Liver (tissue), 9 donors: ENCODE measurements around the gene HOXA3. TPM values are rescaled to one million over a fixed set of nuclear protein-coding genes. Genes with fewer than 3 reads are reported as not detected.

Experiments used
- DNase-seq: peaks from one replicate; pipeline ENCODE4 v3.0.0-alpha.2; 2017; ENCODE audit warnings: low spot score
- H3K27ac ChIP-seq, 2 donors: one replicate each; pipeline ENCODE4 v1.7.0; 2013; ENCODE audit warnings: inconsistent platforms in 2 of 2, low read length in 2 of 2, control low read depth in 1 of 2, low read depth in 1 of 2, mild to moderate bottlenecking in 1 of 2
- H3K27me3 ChIP-seq, 4 donors: one replicate each; pipeline versions ENCODE4 v1.6.1 to v1.7.0; 2013; ENCODE audit warnings: low read length in 3 of 4, inconsistent platforms in 1 of 4, mild to moderate bottlenecking in 1 of 4, moderate library complexity in 1 of 4; ENCODE audit not compliant: control insufficient read depth in 4 of 4, insufficient read depth in 4 of 4
- H3K36me3 ChIP-seq, 4 donors: one replicate each; pipeline versions ENCODE4 v1.6.1 to v1.7.0; 2013; ENCODE audit warnings: low read length in 3 of 4, mild to moderate bottlenecking in 3 of 4, low read depth in 1 of 4, moderate library complexity in 1 of 4; ENCODE audit not compliant: control insufficient read depth in 4 of 4, insufficient read depth in 3 of 4
- H3K4me1 ChIP-seq, 4 donors: one replicate each; pipeline versions ENCODE4 v1.6.1 to v1.7.0; 2013; ENCODE audit warnings: low read length in 3 of 4, mild to moderate bottlenecking in 3 of 4, moderate library complexity in 1 of 4; ENCODE audit not compliant: control insufficient read depth in 4 of 4, insufficient read depth in 4 of 4
- H3K4me3 ChIP-seq, 3 donors: one replicate each; pipeline versions ENCODE4 v1.6.1 to v1.7.0; 2013; ENCODE audit warnings: low read length in 3 of 3, control low read depth in 1 of 3, low read depth in 1 of 3, mild to moderate bottlenecking in 1 of 3
- H3K9ac ChIP-seq, 2 donors: one replicate each; pipeline ENCODE4 v1.7.0; 2013; ENCODE audit warnings: low read length in 2 of 2, mild to moderate bottlenecking in 2 of 2, moderate library complexity in 2 of 2, control low read depth in 1 of 2, low read depth in 1 of 2
- H3K9me3 ChIP-seq, 4 donors: one replicate each; pipeline versions ENCODE4 v1.6.1 to v1.7.0; 2013; ENCODE audit warnings: low read length in 3 of 4; ENCODE audit not compliant: control insufficient read depth in 4 of 4
- EGR1 ChIP-seq, 2 donors: IDR thresholded peaks; 2 replicates each; pipeline ENCODE4 v1.6.1; 2016 to 2018; ENCODE audit warnings: antibody characterized with exemption in 2 of 2, low read depth in 2 of 2
- FOXA1 ChIP-seq: IDR thresholded peaks from 2 replicates; pipeline ENCODE4 v1.6.1; 2016; ENCODE audit warnings: antibody characterized with exemption
- FOXA2 ChIP-seq: IDR thresholded peaks from 2 replicates; pipeline ENCODE4 v1.6.1; 2016; ENCODE audit warnings: antibody characterized with exemption
- GABPA ChIP-seq, 2 donors: IDR thresholded peaks in 1 of 2; conservative IDR thresholded peaks in 1 of 2; 2 replicates each; pipeline ENCODE4 v1.6.1; 2016; ENCODE audit warnings: antibody characterized with exemption in 2 of 2, mild to moderate bottlenecking in 1 of 2, moderate library complexity in 1 of 2
- HNF4A ChIP-seq, 2 donors: conservative IDR thresholded peaks; 2 replicates each; pipeline ENCODE4 v1.6.1; 2016; ENCODE audit warnings: antibody characterized with exemption in 2 of 2, mild to moderate bottlenecking in 2 of 2
- HNF4G ChIP-seq: IDR thresholded peaks from 2 replicates; pipeline ENCODE4 v1.6.1; 2016; ENCODE audit warnings: antibody characterized with exemption
- JUND ChIP-seq, 2 donors: IDR thresholded peaks; 2 replicates each; pipeline ENCODE4 v1.6.1; 2016; ENCODE audit warnings: antibody characterized with exemption in 2 of 2
- NR2F2 ChIP-seq: IDR thresholded peaks from 2 replicates; pipeline ENCODE4 v1.6.1; 2016; ENCODE audit warnings: antibody characterized with exemption
- RAD21 ChIP-seq, 2 donors: IDR thresholded peaks; 2 replicates each; pipeline ENCODE4 v1.6.1; 2016; ENCODE audit warnings: antibody characterized with exemption in 2 of 2, mild to moderate bottlenecking in 2 of 2
- RXRA ChIP-seq, 2 donors: IDR thresholded peaks; 2 replicates each; pipeline ENCODE4 v1.6.1; 2017 to 2018; ENCODE audit warnings: antibody characterized with exemption in 2 of 2, mild to moderate bottlenecking in 1 of 2
- SP1 ChIP-seq: IDR thresholded peaks from 2 replicates; pipeline ENCODE4 v1.6.1; 2018; ENCODE audit warnings: antibody characterized with exemption, mild to moderate bottlenecking
- TAF1 ChIP-seq: conservative IDR thresholded peaks from 2 replicates; pipeline ENCODE4 v1.6.1; 2016; ENCODE audit warnings: antibody characterized with exemption, mild to moderate bottlenecking
- YY1 ChIP-seq: IDR thresholded peaks from 2 replicates; pipeline ENCODE4 v1.6.1; 2016; ENCODE audit warnings: antibody characterized with exemption, mild to moderate bottlenecking
- WGBS: extraction: QIAGEN DNeasy Blood & Tissue Kit; methylation state at CpG from one replicate; pipeline ENCODE4 v1.1.7; 2013; 5-methylcytosine and 5-hydroxymethylcytosine counted together
- polyA plus RNA-seq, 2 donors: library from polyadenylated mRNA; stranded (reverse) in 1 of 2; unstranded in 1 of 2; fragments of 200-250 nt in 1 of 2; fragments of >200 nt in 1 of 2; fragmentation: Nextera tagmentation in 1 of 2; extraction: Ambion mirVana in 1 of 2; gene quantifications; one replicate each; pipeline versions ENCODE4 v1.2.1 to v1.2.3, GENCODE V29; 2013 to 2015
- total RNA-seq, 2 donors: library from RNA; depleted of rRNA; stranded (reverse); fragments of >200 nt; gene quantifications; one replicate each; pipeline ENCODE4 v1.2.3, GENCODE V29; 2014
- TF ChIP-seq, protein P1 (sequence below): IDR thresholded peaks from 2 replicates; pipeline ENCODE4 v1.6.1; 2016; ENCODE audit warnings: antibody characterized with exemption, mild to moderate bottlenecking
- TF ChIP-seq, protein P2 (sequence below): IDR thresholded peaks from 2 replicates; pipeline ENCODE4 v1.6.1; 2016; ENCODE audit warnings: antibody characterized with exemption
- TF ChIP-seq, protein P3 (sequence below): fragments of 150-350 bp; IDR thresholded peaks from 2 replicates; pipeline ENCODE4 v1.5.1; 2017; ENCODE audit warnings: improper control_type of control experiment, low read depth, low read length; ENCODE audit not compliant: missing input control
- TF ChIP-seq, protein P4 (sequence below): IDR thresholded peaks from 2 replicates; pipeline ENCODE4 v1.6.1; 2016; ENCODE audit warnings: antibody characterized with exemption
- TF ChIP-seq, protein P5 (sequence below): IDR thresholded peaks from 2 replicates; pipeline ENCODE4 v1.6.1; 2016; ENCODE audit warnings: antibody characterized with exemption
- donor health status: healthy.
- donor health status: healthy.
- donor health status: healthy.
- donor health status: healthy.
- donor health status: healthy.

Gene HOXA3
- total and polyA plus RNA-seq, 4 donors: 0.11 to 0.28 (median 0.20) TPM

DNA sequence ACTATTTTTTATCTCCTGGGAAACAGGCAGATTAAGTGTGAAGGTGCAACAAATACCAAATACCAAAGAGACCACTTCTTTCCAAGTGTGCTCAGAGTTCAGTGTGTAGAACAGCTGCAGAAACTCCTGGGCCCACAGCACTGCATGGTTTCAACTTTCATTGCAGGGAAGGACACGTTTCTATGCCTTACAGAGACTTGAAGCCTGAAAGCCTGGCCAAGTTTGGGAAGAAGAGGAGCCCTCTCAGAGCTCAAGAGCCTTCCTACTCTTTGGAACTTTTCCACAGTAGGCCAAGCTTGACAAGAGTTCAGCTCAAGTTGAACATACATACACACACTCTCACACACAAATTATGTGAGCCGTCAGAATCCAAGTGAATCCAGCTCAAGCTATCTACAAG, 24.3 kb downstream of the HOXA3 start (continued):
- TF ChIP-seq, protein P1, sequence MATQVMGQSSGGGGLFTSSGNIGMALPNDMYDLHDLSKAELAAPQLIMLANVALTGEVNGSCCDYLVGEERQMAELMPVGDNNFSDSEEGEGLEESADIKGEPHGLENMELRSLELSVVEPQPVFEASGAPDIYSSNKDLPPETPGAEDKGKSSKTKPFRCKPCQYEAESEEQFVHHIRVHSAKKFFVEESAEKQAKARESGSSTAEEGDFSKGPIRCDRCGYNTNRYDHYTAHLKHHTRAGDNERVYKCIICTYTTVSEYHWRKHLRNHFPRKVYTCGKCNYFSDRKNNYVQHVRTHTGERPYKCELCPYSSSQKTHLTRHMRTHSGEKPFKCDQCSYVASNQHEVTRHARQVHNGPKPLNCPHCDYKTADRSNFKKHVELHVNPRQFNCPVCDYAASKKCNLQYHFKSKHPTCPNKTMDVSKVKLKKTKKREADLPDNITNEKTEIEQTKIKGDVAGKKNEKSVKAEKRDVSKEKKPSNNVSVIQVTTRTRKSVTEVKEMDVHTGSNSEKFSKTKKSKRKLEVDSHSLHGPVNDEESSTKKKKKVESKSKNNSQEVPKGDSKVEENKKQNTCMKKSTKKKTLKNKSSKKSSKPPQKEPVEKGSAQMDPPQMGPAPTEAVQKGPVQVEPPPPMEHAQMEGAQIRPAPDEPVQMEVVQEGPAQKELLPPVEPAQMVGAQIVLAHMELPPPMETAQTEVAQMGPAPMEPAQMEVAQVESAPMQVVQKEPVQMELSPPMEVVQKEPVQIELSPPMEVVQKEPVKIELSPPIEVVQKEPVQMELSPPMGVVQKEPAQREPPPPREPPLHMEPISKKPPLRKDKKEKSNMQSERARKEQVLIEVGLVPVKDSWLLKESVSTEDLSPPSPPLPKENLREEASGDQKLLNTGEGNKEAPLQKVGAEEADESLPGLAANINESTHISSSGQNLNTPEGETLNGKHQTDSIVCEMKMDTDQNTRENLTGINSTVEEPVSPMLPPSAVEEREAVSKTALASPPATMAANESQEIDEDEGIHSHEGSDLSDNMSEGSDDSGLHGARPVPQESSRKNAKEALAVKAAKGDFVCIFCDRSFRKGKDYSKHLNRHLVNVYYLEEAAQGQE: no peak
- TF ChIP-seq FOXA1: no peak
- TF ChIP-seq JUND (IDR thresholded peaks at IDR 0.05): no peak
- TF ChIP-seq SP1: no peak
- TF ChIP-seq YY1: no peak
- no peak for TF ChIP-seq EGR1 (IDR thresholded peaks at IDR 0.05; ENCODE audit: low read depth in 2 of 2)
- TF ChIP-seq HNF4A (conservative IDR thresholded peaks at IDR 0.05): no peak
- no peak for TF ChIP-seq RXRA (IDR thresholded peaks at IDR 0.05)

DNA sequence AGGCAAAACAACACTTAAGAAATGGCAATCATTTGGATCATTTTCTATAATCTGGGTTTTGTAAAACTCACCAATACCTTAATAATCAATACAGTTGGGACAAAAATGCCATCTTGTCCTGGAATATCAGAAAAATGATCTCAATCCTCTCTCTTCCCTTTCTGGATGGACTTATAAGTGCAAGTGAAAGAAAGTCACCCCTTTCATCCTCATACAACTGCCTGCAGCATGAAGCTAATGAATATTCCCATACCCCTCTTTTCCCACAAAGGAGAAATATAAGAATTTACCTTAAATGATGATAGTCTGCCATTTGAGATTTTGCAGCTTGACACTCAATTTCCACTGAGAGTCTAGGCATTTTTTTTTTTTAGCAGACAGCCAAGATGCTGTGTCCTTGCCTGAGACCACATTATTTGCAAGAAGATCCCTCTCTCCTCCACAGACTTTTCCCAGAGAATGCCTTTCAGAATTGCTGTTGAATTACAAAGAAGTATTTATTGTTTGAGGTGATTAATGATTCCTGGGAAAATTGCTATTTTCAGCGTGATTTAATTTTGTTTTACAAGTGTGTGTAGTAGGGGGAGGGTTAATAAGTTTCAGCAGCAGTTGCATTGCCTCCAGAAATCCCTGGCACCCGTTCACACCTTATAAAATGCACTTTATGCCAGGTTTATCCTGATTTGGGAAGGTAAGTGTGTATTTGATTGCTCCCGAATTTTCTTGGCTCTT, 25.6 kb downstream of the HOXA3 start:
- Histone ChIP-seq H3K27me3 (peaks cover 2 to 21% (median 13%) of the 10 kb centered on the region in 4 donors), H3K27ac (no peak overlapping the region), H3K9me3 (peaks cover 0 to 4% (median under 1%) of the 10 kb centered on the region in 4 donors), H3K4me3 (no peak overlapping the region), H3K4me1 (peaks cover 7 to 14% (median 12%) of the 10 kb centered on the region in 4 donors), H3K9ac (no peak overlapping the region), H3K36me3 (no peaks in the 10 kb centered on the region)
- TF ChIP-seq YY1 (no peak), FOXA1 (no peak), HNF4A (conservative IDR thresholded peaks at IDR 0.05) (no peak), SP1 (no peak), FOXA2 (no peak), RXRA (IDR thresholded peaks at IDR 0.05) (no peak), NR2F2 (no peak), TAF1 (no peak), EGR1 (IDR thresholded peaks at IDR 0.05; ENCODE audit: low read depth in 2 of 2) (no peak), RAD21 (IDR thresholded peaks at IDR 0.05) (no peak), GABPA (IDR thresholded peaks at IDR 0.05 in 1 of 2, conservative IDR thresholded peaks at IDR 0.05 in 1 of 2) (no peak), HNF4G (no peak), JUND (IDR thresholded peaks at IDR 0.05) (no peak)
- TF ChIP-seq, protein P2, sequence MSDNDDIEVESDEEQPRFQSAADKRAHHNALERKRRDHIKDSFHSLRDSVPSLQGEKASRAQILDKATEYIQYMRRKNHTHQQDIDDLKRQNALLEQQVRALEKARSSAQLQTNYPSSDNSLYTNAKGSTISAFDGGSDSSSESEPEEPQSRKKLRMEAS: no peak
- TF ChIP-seq, protein P3, sequence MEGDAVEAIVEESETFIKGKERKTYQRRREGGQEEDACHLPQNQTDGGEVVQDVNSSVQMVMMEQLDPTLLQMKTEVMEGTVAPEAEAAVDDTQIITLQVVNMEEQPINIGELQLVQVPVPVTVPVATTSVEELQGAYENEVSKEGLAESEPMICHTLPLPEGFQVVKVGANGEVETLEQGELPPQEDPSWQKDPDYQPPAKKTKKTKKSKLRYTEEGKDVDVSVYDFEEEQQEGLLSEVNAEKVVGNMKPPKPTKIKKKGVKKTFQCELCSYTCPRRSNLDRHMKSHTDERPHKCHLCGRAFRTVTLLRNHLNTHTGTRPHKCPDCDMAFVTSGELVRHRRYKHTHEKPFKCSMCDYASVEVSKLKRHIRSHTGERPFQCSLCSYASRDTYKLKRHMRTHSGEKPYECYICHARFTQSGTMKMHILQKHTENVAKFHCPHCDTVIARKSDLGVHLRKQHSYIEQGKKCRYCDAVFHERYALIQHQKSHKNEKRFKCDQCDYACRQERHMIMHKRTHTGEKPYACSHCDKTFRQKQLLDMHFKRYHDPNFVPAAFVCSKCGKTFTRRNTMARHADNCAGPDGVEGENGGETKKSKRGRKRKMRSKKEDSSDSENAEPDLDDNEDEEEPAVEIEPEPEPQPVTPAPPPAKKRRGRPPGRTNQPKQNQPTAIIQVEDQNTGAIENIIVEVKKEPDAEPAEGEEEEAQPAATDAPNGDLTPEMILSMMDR: no peak
- TF ChIP-seq, protein P1: no peak
- TF ChIP-seq, protein P4, sequence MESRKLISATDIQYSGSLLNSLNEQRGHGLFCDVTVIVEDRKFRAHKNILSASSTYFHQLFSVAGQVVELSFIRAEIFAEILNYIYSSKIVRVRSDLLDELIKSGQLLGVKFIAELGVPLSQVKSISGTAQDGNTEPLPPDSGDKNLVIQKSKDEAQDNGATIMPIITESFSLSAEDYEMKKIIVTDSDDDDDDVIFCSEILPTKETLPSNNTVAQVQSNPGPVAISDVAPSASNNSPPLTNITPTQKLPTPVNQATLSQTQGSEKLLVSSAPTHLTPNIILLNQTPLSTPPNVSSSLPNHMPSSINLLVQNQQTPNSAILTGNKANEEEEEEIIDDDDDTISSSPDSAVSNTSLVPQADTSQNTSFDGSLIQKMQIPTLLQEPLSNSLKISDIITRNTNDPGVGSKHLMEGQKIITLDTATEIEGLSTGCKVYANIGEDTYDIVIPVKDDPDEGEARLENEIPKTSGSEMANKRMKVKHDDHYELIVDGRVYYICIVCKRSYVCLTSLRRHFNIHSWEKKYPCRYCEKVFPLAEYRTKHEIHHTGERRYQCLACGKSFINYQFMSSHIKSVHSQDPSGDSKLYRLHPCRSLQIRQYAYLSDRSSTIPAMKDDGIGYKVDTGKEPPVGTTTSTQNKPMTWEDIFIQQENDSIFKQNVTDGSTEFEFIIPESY: no peak
- TF ChIP-seq, protein P5, sequence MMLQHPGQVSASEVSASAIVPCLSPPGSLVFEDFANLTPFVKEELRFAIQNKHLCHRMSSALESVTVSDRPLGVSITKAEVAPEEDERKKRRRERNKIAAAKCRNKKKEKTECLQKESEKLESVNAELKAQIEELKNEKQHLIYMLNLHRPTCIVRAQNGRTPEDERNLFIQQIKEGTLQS: no peak
- WGBS: 25% methylated on average over 3 of the region's 3 CpGs
- no peak for DNase-seq
